Spleen (tissue), 11 donors: ENCODE data around the gene HMX3. TPM values are rescaled to one million over a fixed set of nuclear protein-coding genes. Genes with fewer than 3 reads are reported as not detected.

Experiments used
- DNase-seq: peaks from one replicate; pipeline ENCODE4 v3.0.0-alpha.2; 2020
- H3K27ac ChIP-seq, 8 donors: fragments of 200-600 bp; sonication (generic) in 7 of 8; 1 replicate in 4 of 8; 2 replicates in 4 of 8; pipeline versions ENCODE4 v1.5.0 to v1.8.0; 2016 to 2021; ENCODE audit warnings: inconsistent platforms in 4 of 8, mild to moderate bottlenecking in 4 of 8, moderate library complexity in 1 of 8
- H3K27me3 ChIP-seq, 7 donors: fragments of 200-600 bp; sonication (generic) in 6 of 7; replicated peaks in 1 of 7; 1 replicate in 4 of 7; 2 replicates in 3 of 7; pipeline versions ENCODE4 v1.5.0 to v1.8.0; 2016 to 2021; ENCODE audit warnings: inconsistent platforms in 3 of 7, mild to moderate bottlenecking in 1 of 7
- H3K36me3 ChIP-seq, 6 donors: fragments of 200-600 bp; sonication (generic) in 5 of 6; 1 replicate in 4 of 6; 2 replicates in 2 of 6; pipeline versions ENCODE4 v1.5.0 to v1.8.0; 2016 to 2021; ENCODE audit warnings: inconsistent platforms in 2 of 6
- H3K4me1 ChIP-seq, 6 donors: fragments of 200-600 bp; sonication (generic) in 5 of 6; 1 replicate in 3 of 6; 2 replicates in 3 of 6; pipeline versions ENCODE4 v1.5.0 to v1.8.0; 2016 to 2021; ENCODE audit warnings: inconsistent platforms in 3 of 6
- H3K4me3 ChIP-seq, 8 donors: fragments of 200-600 bp; sonication (generic) in 7 of 8; 1 replicate in 4 of 8; 2 replicates in 4 of 8; pipeline versions ENCODE4 v1.5.0 to v1.8.0; 2016 to 2021; ENCODE audit warnings: inconsistent platforms in 4 of 8, mild to moderate bottlenecking in 4 of 8, moderate library complexity in 2 of 8
- H3K9me3 ChIP-seq, 8 donors: fragments of 200-600 bp; sonication (generic) in 7 of 8; 1 replicate in 4 of 8; 2 replicates in 4 of 8; pipeline versions ENCODE4 v1.5.0 to v1.8.0; 2016 to 2021; ENCODE audit warnings: inconsistent platforms in 4 of 8
- POLR2A ChIP-seq, 3 donors: fragments of 450-650 bp; IDR thresholded peaks; one replicate each; pipeline ENCODE4 v1.5.1; 2017; ENCODE audit warnings: antibody characterized with exemption in 3 of 3, mild to moderate bottlenecking in 1 of 3
- POLR2AphosphoS5 ChIP-seq, 3 donors: sonication (generic); formaldehyde crosslinking; IDR thresholded peaks; one replicate each; pipeline ENCODE4 v1.5.1; 2017; ENCODE audit warnings: antibody characterized with exemption in 3 of 3
- WGBS, 5 donors: extraction: QIAGEN DNeasy Blood & Tissue Kit in 3 of 5; methylation state at CpG; one replicate each; pipeline versions ENCODE4 v1.1.5 to v1.1.7; 2013 to 2018; 5-methylcytosine and 5-hydroxymethylcytosine counted together
- intact Hi-C: fragments of 100-400 bp; cut with DNase I; formaldehyde crosslinking; loops from one replicate; pipeline ENCODE4 v1.15.0; 2023; ENCODE audit warnings: low total_unique reads
- polyA plus RNA-seq, 3 donors: library from polyadenylated mRNA; stranded (reverse); fragments of 200-250 nt; gene quantifications; one replicate each; pipeline ENCODE4 v1.2.1, GENCODE V29; 2013
- total RNA-seq, 7 donors: library from RNA; depleted of rRNA in 3 of 7; stranded (reverse); fragments of >200 nt in 3 of 7; fragmentation: NEBNext Ultra II Directional in 4 of 7; extraction: Animal tissue kit (Norgen Biotek cat#: 25700) in 4 of 7; gene quantifications; one replicate each; pipeline versions ENCODE4 v1.1.0 to v1.2.1, GENCODE V29; 2016 to 2021
- TF ChIP-seq, protein P1 (sequence below), 11 experiments: fragments of 200-600 bp in 7 of 11; fragments of 450-650 bp in 4 of 11; sonication (generic) in 4 of 11; IDR thresholded peaks in 8 of 11; conservative IDR thresholded peaks in 3 of 11; 1 replicate in 7 of 11; 2 replicates in 4 of 11; pipeline versions ENCODE4 v1.4.0 to v1.8.0; 2016 to 2021; ENCODE audit warnings: antibody characterized with exemption in 11 of 11, inconsistent platforms in 4 of 11, mild to moderate bottlenecking in 1 of 11
- donor health status: healthy with polysubstance abuse.
- donor health status: DM: no; HTN: no; CAD: no; lungs with moderate emphysema.
- donor health status: DM: no; HTN: no; CAD: no.
- donor health status: Bipolar disorder and iron deficiency.
- donor health status: healthy.
- donor health status: DM: no; HTN: no; CAD: no.
- donor health status: DM: yes; HTN: yes; CAD: no.

Gene HMX3
- total and polyA plus RNA-seq, 10 donors, result not detected

GRCh38 chr10:123142701-123143161, 7.0 kb downstream of the HMX3 start:
- Histone ChIP-seq H3K9me3 (no peaks in the 10 kb centered on the region), H3K4me3 (peak overlapping the region in 1 of 8 donors; percentile 41), H3K4me1 (peaks cover 6 to 78% (median 62%) of the 10 kb centered on the region in 6 donors), H3K27ac (no peak overlapping the region), H3K36me3 (no peaks in the 10 kb centered on the region), H3K27me3 (peaks cover 34 to 100% (median 100%) of the 10 kb centered on the region in 7 donors)
- WGBS, 5 donors, result 1 to 8% (median 4%) methylated on average over 14 to 33 of the region's 33 CpGs
- DNase-seq, result no peak
- intact Hi-C loops, result no loop called here
- TF ChIP-seq POLR2A (IDR thresholded peaks at IDR 0.05), result no peak
- TF ChIP-seq, protein P1, sequence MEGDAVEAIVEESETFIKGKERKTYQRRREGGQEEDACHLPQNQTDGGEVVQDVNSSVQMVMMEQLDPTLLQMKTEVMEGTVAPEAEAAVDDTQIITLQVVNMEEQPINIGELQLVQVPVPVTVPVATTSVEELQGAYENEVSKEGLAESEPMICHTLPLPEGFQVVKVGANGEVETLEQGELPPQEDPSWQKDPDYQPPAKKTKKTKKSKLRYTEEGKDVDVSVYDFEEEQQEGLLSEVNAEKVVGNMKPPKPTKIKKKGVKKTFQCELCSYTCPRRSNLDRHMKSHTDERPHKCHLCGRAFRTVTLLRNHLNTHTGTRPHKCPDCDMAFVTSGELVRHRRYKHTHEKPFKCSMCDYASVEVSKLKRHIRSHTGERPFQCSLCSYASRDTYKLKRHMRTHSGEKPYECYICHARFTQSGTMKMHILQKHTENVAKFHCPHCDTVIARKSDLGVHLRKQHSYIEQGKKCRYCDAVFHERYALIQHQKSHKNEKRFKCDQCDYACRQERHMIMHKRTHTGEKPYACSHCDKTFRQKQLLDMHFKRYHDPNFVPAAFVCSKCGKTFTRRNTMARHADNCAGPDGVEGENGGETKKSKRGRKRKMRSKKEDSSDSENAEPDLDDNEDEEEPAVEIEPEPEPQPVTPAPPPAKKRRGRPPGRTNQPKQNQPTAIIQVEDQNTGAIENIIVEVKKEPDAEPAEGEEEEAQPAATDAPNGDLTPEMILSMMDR (IDR thresholded peaks at IDR 0.05 in 8 of 11, conservative IDR thresholded peaks at IDR 0.05 in 3 of 11), result no peak
- TF ChIP-seq POLR2AphosphoS5 (IDR thresholded peaks at IDR 0.05), result no peak

DNA sequence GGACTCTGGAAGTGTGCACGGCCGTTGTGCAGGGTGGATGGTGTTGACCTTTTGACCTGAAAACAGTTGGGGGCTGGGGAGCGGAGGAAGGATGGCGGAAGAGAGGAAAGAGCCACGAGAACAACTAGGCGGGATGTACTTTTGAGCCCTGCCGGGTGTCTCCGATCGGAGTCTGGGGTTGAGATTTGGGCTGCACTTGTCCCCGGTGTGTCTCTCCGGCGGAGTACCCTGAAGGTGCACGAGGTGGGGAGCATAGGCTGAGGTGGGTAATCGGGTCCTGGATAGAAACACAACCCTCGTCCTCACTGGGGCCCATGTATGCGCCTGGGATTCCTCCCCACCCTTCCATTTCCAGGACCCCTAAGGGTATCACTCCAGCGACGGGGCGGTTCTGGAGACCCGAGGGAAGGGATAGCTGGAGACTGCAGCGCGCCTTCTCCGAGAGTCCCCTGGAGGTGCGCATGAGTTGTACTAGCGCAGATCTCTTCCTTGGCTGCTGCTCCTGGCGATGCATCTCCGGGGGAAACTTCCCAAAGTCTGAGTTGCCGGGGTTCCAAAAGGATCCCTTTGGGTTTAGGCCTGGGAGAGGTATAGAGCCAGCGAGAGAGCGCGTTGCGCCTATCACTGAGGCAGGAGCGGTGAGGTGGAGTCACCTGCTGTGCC, 7.5 kb downstream of the HMX3 start:
- WGBS, 5 donors, result 8 to 11% (median 8%) methylated on average over 22 to 33 of the region's 33 CpGs
- Histone ChIP-seq H3K4me3 (peak overlapping the region in 1 of 8 donors; percentile 41), H3K36me3 (no peaks in the 10 kb centered on the region), H3K4me1 (peaks cover 12 to 78% (median 66%) of the 10 kb centered on the region in 6 donors), H3K9me3 (no peaks in the 10 kb centered on the region), H3K27me3 (peaks cover 35 to 100% (median 100%) of the 10 kb centered on the region in 7 donors), H3K27ac (no peak overlapping the region)
- TF ChIP-seq POLR2AphosphoS5 (IDR thresholded peaks at IDR 0.05), result no peak
- TF ChIP-seq POLR2A (IDR thresholded peaks at IDR 0.05), result no peak
- TF ChIP-seq, protein P1 (IDR thresholded peaks at IDR 0.05 in 8 of 11, conservative IDR thresholded peaks at IDR 0.05 in 3 of 11), result no peak
- intact Hi-C loops, result no loop called here
- no peak for DNase-seq

GRCh38 chr10:123143825-123144168, 8.0 kb downstream of the HMX3 start:
- Histone ChIP-seq H3K4me1 (peaks cover 17 to 82% (median 70%) of the 10 kb centered on the region in 6 donors), H3K36me3 (no peaks in the 10 kb centered on the region), H3K27me3 (peaks cover 40 to 100% (median 100%) of the 10 kb centered on the region in 7 donors), H3K9me3 (no peaks in the 10 kb centered on the region), H3K27ac (no peak overlapping the region), H3K4me3 (no peak overlapping the region)
- intact Hi-C loops, result no loop called here
- DNase-seq, result no peak
- WGBS, 5 donors, result 10 to 18% (median 13%) methylated on average over 10 of the region's 10 CpGs
- TF ChIP-seq POLR2A (IDR thresholded peaks at IDR 0.05) (no peak), POLR2AphosphoS5 (IDR thresholded peaks at IDR 0.05) (no peak)
- TF ChIP-seq, protein P1 (IDR thresholded peaks at IDR 0.05 in 8 of 11, conservative IDR thresholded peaks at IDR 0.05 in 3 of 11), result no peak

DNA sequence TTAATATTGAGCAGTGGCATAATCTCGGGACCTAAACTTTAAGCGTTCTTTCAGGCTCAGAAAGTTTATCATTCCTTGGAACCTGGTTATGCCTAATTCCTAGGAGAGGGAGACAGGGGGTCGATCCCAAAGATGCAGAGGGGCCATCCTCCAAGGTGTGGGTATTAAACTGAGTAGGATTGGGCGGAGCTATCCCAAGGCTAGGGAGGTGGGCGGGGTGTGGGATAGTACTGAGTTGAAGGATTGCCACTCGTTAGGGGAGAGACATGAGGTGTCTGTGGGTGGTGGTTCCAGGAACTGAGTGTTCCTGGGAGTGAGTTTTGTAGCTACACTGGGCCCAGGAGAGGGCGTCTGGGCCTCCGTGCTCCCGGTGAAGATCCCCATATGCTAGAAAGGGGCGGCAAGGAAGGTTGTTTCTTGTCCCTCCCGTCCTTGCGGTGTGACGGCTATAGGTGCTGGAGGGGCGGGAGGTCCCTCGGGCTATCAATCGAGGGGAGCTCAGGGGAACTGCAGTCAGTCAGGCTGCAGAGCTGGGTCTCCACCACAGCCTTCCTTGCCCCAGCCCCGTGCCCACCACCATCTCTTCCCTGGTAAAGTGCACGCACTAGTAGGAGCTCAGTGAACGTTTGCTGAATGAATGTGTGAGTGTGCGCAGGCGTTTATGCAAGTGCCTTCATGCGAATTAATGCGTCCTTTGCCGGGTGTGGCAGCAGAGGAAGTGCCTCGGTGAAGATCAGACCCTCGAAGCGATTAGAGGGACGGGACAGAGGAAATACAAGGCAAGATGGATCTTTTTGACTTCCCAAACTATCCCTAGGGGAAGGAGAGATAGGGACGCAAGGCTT, 9.1 kb downstream of the HMX3 start:
- Histone ChIP-seq H3K4me1 (peaks cover 20 to 83% (median 74%) of the 10 kb centered on the region in 6 donors), H3K27me3 (peaks cover 44 to 100% (median 100%) of the 10 kb centered on the region in 7 donors), H3K36me3 (no peaks in the 10 kb centered on the region), H3K27ac (no peak overlapping the region), H3K9me3 (no peaks in the 10 kb centered on the region), H3K4me3 (peak overlapping the region in 1 of 8 donors; percentile 16)
- no peak for TF ChIP-seq POLR2A (IDR thresholded peaks at IDR 0.05)
- TF ChIP-seq, protein P1 (IDR thresholded peaks at IDR 0.05 in 8 of 11, conservative IDR thresholded peaks at IDR 0.05 in 3 of 11), result no peak
- DNase-seq, result no peak
- 2 to 7% (median 5%) methylated on average over 19 to 29 of the region's 29 CpGs for WGBS, 5 donors
- intact Hi-C loops, result no loop called here
